PC-3 (cell line): ENCODE measurements around the gene KRT1. TPM values are rescaled to one million over a fixed set of nuclear protein-coding genes. Genes with fewer than 3 reads are reported as not detected.

Experiments
- ATAC-seq: fragments of 200-7000 bp; cut with Tn5 transposase; 2 replicates; pipeline ENCODE4 v1.9.1; 2020; ENCODE audit warnings: mild to moderate bottlenecking, moderate library complexity
- BruUV-seq: library from RNA; stranded (reverse); fragments of 400-500 nt; replicated peaks from 2 replicates; lab custom pipeline; 2021; lab: Mats Ljungman, UMichigan
- CTCF ChIA-PET: fragments of 300-600 bp; sonication (Branson Sonifier 250); formaldehyde crosslinking; loops from one replicate; lab custom pipeline; 2022; ENCODE audit warnings: antibody characterized with exemption; lab: Charles Lee
- POLR2A ChIA-PET: fragments of 300-600 bp; sonication (Branson Sonifier 250); formaldehyde crosslinking; loops from one replicate; lab custom pipeline; 2022; ENCODE audit warnings: antibody characterized with exemption; ENCODE audit not compliant: unreplicated experiment; lab: Charles Lee
- DNase-seq: peaks from one replicate; pipeline ENCODE4 v3.0.0-alpha.2; 2015
- H2AFZ ChIP-seq: fragments of 300-600 bp; sonication (generic); 2 replicates; pipeline ENCODE4 v1.6.0; 2016; ENCODE audit warnings: antibody characterized with exemption, low read length
- H3F3A ChIP-seq: fragments of 300-600 bp; sonication (generic); one replicate; pipeline ENCODE4 v1.6.0; 2017; ENCODE audit warnings: antibody characterized with exemption, low read length, control low read depth, mild to moderate bottlenecking; ENCODE audit not compliant: unreplicated experiment
- H3K27ac ChIP-seq: fragments of 300-600 bp; sonication (generic); 2 replicates; pipeline ENCODE4 v1.5.1; 2016; ENCODE audit warnings: mild to moderate bottlenecking, low read length
- H3K27me3 ChIP-seq: fragments of 300-600 bp; sonication (generic); 2 replicates; pipeline ENCODE4 v1.6.1; 2016; ENCODE audit warnings: low read length, mixed read lengths
- H3K36me3 ChIP-seq: fragments of 300-600 bp; sonication (generic); 2 replicates; pipeline ENCODE4 v1.6.1; 2016; ENCODE audit warnings: low read depth, mixed run types, low read length, mixed read lengths
- H3K4me1 ChIP-seq: fragments of 300-600 bp; sonication (generic); 2 replicates; pipeline ENCODE4 v1.5.1; 2016; ENCODE audit warnings: low read length; ENCODE audit not compliant: insufficient read depth
- H3K4me2 ChIP-seq: fragments of 300-600 bp; sonication (generic); 2 replicates; pipeline ENCODE4 v1.6.0; 2016; ENCODE audit warnings: low read length
- H3K4me3 ChIP-seq: fragments of 300-600 bp; sonication (generic); 2 replicates; pipeline ENCODE4 v1.5.1; 2016; ENCODE audit warnings: mild to moderate bottlenecking, low read length, mixed read lengths
- H3K79me2 ChIP-seq: fragments of 300-600 bp; sonication (generic); 2 replicates; pipeline ENCODE4 v1.6.1; 2017; ENCODE audit warnings: low read length, mixed read lengths
- H3K9ac ChIP-seq: fragments of 300-600 bp; sonication (generic); 2 replicates; pipeline ENCODE4 v1.6.0; 2016; ENCODE audit warnings: mild to moderate bottlenecking, low read length
- H3K9me2 ChIP-seq: fragments of 300-600 bp; sonication (generic); replicated peaks from 2 replicates; pipeline ENCODE4 v1.6.1; 2016; ENCODE audit warnings: mixed run types, low read length, mixed read lengths
- H3K9me3 ChIP-seq: fragments of 300-600 bp; sonication (generic); 2 replicates; pipeline ENCODE4 v1.6.1; 2016; ENCODE audit warnings: low read length, mixed read lengths
- H4K20me1 ChIP-seq: fragments of 300-600 bp; sonication (generic); 2 replicates; pipeline ENCODE4 v1.6.1; 2016; ENCODE audit warnings: low read length, mixed read lengths
- CTCF ChIP-seq: fragments of 300-600 bp; sonication (generic); conservative IDR thresholded peaks from 2 replicates; pipeline ENCODE4 v1.5.1; 2017; ENCODE audit warnings: antibody characterized with exemption, low read depth, mild to moderate bottlenecking, low read length
- EZH2 ChIP-seq: fragments of 300-600 bp; sonication (generic); IDR thresholded peaks from one replicate; pipeline ENCODE4 v1.6.1; 2017; ENCODE audit warnings: antibody characterized with exemption, mild to moderate bottlenecking, low read length; ENCODE audit not compliant: unreplicated experiment
- EZH2phosphoT487 ChIP-seq: fragments of 300-600 bp; sonication (generic); IDR thresholded peaks from 2 replicates; pipeline ENCODE4 v1.6.1; 2018; ENCODE audit warnings: mild to moderate bottlenecking, antibody characterized with exemption, low read length, borderline replicate concordance
- intact Hi-C: fragments of 100-400 bp; cut with micrococcal nuclease; formaldehyde crosslinking; loops from 2 replicates; pipeline ENCODE4 v1.9.0; 2023
- total RNA-seq: library from RNA; depleted of rRNA; stranded (reverse); fragments of >200 nt; gene quantifications from 2 replicates; pipeline ENCODE4 v1.2.3, GENCODE V29; 2014

Gene KRT1
- total RNA-seq, 1 experiment from 2014 or later = not detected

- CTCF ChIA-PET = no interaction called here
- H3K27me3 ChIP-seq = peaks cover 34% of the 10 kb centered on the region; the same call in 1 of the 2 replicates
- no TSS peak for BruUV-seq
Observed at GRCh38 chr12:52696588-52696987, 16.4 kb upstream of the KRT1 start.

GRCh38 chr12:52695039-52695438 is 14.8 kb upstream of the KRT1 start:
- Histone ChIP-seq H3K27ac (no peak overlapping the region), H3K9ac (no peak overlapping the region), H3K4me2 (no peak overlapping the region), H3K9me2 (no peaks in the 10 kb centered on the region), H3K4me1 (peaks cover 3% of the 10 kb centered on the region; the same call in 1 of the 2 replicates), H3K27me3 (peaks cover 47% of the 10 kb centered on the region), H3K9me3 (no peaks in the 10 kb centered on the region), H4K20me1 (no peaks in the 10 kb centered on the region), H3K79me2 (no peaks in the 10 kb centered on the region), H3K4me3 (no peak overlapping the region), H3K36me3 (no peaks in the 10 kb centered on the region), H3F3A (no peaks in the 10 kb centered on the region), H2AFZ (no peak overlapping the region)
- ATAC-seq = no peak
- BruUV-seq = no TSS peak
- ChIA-PET POLR2A (no interaction called here), CTCF (no interaction called here)
- intact Hi-C loops = no loop called here
- no peak for DNase-seq
- TF ChIP-seq CTCF (no peak), EZH2 (no peak), EZH2phosphoT487 (no peak)

More at GRCh38 chr12:52696588-52696987, 16.4 kb upstream of the KRT1 start:
- Histone ChIP-seq H4K20me1 (no peaks in the 10 kb centered on the region), H2AFZ (no peak overlapping the region), H3K9ac (no peak overlapping the region), H3K27ac (no peak overlapping the region), H3K9me3 (no peaks in the 10 kb centered on the region), H3K36me3 (no peaks in the 10 kb centered on the region), H3K9me2 (no peaks in the 10 kb centered on the region), H3K79me2 (no peaks in the 10 kb centered on the region), H3K4me2 (no peak overlapping the region), H3K4me3 (no peak overlapping the region), H3K4me1 (no peaks in the 10 kb centered on the region), H3F3A (no peaks in the 10 kb centered on the region)
- DNase-seq = no peak
- POLR2A ChIA-PET = no interaction called here
- no peak for TF ChIP-seq CTCF
- no peak for TF ChIP-seq EZH2phosphoT487
- no peak for TF ChIP-seq EZH2
- intact Hi-C loops = no loop called here
- no peak for ATAC-seq

GRCh38 chr12:52694151-52694550 is 13.9 kb upstream of the KRT1 start:
- no peak overlapping the region for H3K9ac ChIP-seq
- H2AFZ ChIP-seq = no peak overlapping the region
- no TSS peak for BruUV-seq
- no peaks in the 10 kb centered on the region for H3K9me2 ChIP-seq
- H3F3A ChIP-seq = no peaks in the 10 kb centered on the region
- TF ChIP-seq EZH2 (no peak), CTCF (no peak)
- H3K27me3 ChIP-seq = peaks cover 47% of the 10 kb centered on the region
- DNase-seq (no peak), ATAC-seq (no peak)
- no peaks in the 10 kb centered on the region for H3K79me2 ChIP-seq
- no peak overlapping the region for H3K4me2 ChIP-seq
- intact Hi-C loops = no loop called here
- no peaks in the 10 kb centered on the region for H4K20me1 ChIP-seq
- ChIA-PET CTCF (no interaction called here), POLR2A (no interaction called here)
- H3K4me3 ChIP-seq = no peak overlapping the region
- peaks cover 3% of the 10 kb centered on the region; the same call in 1 of the 2 replicates for H3K4me1 ChIP-seq
- H3K9me3 ChIP-seq = no peaks in the 10 kb centered on the region
- no peak overlapping the region for H3K27ac ChIP-seq
- no peaks in the 10 kb centered on the region for H3K36me3 ChIP-seq
